Measurements from ENCODE around the gene NXPH1. TPM values are rescaled to one million over a fixed set of nuclear protein-coding genes. Genes with fewer than 3 reads are reported as not detected.

NXPH1 gene
- total RNA-seq, 1 donor = not detected

DNA sequence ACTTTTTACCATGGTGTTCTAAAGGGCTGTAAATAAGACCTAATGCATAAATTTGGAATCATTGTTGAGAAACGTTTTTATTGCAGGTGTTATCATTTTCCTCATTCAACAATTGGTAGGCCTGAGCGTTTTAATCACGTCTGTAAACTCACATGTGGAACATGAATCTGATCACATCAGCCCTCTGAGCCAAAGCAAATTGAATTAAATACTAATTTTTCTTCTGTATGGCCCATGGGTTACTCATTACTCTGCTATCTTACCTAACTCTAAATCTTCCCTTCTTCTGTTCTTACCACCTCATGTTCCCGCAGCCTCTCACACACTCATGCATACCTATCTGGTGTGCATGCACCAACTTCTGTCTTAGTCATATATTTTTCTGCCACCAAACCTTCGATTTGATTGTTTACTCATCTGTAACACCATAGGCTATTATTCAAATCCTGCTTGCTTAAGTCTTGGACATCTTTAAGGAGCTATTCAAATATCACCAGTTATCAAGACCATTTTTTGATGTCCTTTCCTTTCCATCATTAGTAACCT is 82.3 kb downstream of the NXPH1 start:
- H3K4me3 ChIP-seq (ENCODE audit: insufficient read depth, low read length) = no peak overlapping the region
- no peak for TF ChIP-seq CTCF (IDR thresholded peaks at IDR 0.05; ENCODE audit: extremely low read depth, low read depth, low read length)
- H3K4me1 ChIP-seq (ENCODE audit: insufficient read depth, low read length) = no peaks in the 10 kb centered on the region

DNA sequence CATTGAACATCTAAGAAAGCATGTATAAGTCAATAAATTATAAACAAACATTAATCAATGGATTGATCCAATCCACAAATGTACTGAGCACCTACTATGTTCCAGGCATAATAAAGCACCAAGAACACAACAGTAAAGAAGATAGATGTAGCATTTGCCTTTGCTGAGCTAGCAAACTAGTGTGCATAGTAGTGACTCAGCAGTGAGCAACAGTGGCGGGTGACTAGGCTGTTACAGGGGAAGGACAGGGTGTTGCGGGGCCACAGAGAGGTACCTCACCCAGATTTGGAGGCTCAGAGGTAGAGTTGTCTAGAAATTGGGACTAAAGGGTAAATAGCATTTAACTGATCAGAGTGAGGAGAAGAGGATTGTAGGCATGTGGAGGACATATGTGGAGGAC is 83.6 kb downstream of the NXPH1 start:
- Histone ChIP-seq H3K27ac (ENCODE audit: low read depth, low read length) (no peak overlapping the region), H3K27me3 (ENCODE audit: insufficient read depth, low read length) (no peaks in the 10 kb centered on the region), H3K4me3 (ENCODE audit: insufficient read depth, low read length) (no peak overlapping the region), H3K4me1 (ENCODE audit: insufficient read depth, low read length) (no peaks in the 10 kb centered on the region), H3K79me2 (ENCODE audit: insufficient read depth, low read length) (no peaks in the 10 kb centered on the region), H3K9me3 (ENCODE audit: low read depth, low read length) (no peaks in the 10 kb centered on the region), H4K20me1 (ENCODE audit: insufficient read depth, low read length) (no peaks in the 10 kb centered on the region), H3K36me3 (ENCODE audit: insufficient read depth, low read length) (no peaks in the 10 kb centered on the region), H3K4me2 (ENCODE audit: insufficient read depth, low read length) (no peak overlapping the region), H2AFZ (ENCODE audit: low read length) (no peak overlapping the region)
- DNase-seq (ENCODE audit: insufficient read length, low spot score, missing footprints) = peak; percentile 29
- no peak for TF ChIP-seq CTCF (IDR thresholded peaks at IDR 0.05; ENCODE audit: extremely low read depth, low read depth, low read length)

More for the DNA sequence above, 82.3 kb downstream of the NXPH1 start:
- no peaks in the 10 kb centered on the region for H3K27me3 ChIP-seq (ENCODE audit: insufficient read depth, low read length)
- H4K20me1 ChIP-seq (ENCODE audit: insufficient read depth, low read length) = no peaks in the 10 kb centered on the region
- H3K36me3 ChIP-seq (ENCODE audit: insufficient read depth, low read length) = no peaks in the 10 kb centered on the region
- no peaks in the 10 kb centered on the region for H3K9me3 ChIP-seq (ENCODE audit: low read depth, low read length)
- H2AFZ ChIP-seq (ENCODE audit: low read length) = no peak overlapping the region
- no peak overlapping the region for H3K27ac ChIP-seq (ENCODE audit: low read depth, low read length)
- H3K4me2 ChIP-seq (ENCODE audit: insufficient read depth, low read length) = no peak overlapping the region
- no peaks in the 10 kb centered on the region for H3K79me2 ChIP-seq (ENCODE audit: insufficient read depth, low read length)
- DNase-seq (ENCODE audit: insufficient read length, low spot score, missing footprints) = no peak

DNA sequence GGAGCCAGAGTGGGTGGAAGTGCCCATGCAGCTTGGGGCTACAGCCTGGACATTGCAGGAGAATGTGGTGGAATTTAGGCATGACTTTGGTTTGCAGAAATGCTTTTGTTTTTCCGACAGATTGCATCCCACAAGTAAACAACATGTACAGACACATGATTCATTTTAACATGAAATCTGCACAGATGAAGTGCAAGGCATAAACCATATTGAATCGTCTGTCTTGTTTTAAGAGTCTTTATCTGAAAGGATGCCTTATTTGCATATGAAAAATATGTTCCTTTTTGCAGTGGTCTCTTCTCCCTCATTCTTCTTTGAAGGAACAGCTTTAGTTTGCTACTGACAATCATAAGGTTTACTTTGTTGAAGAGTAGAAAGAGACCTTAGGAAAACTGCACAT is 94.9 kb downstream of the NXPH1 start:
- Histone ChIP-seq H3K4me1 (ENCODE audit: insufficient read depth, low read length) (no peaks in the 10 kb centered on the region), H3K4me3 (ENCODE audit: insufficient read depth, low read length) (no peak overlapping the region), H3K27me3 (ENCODE audit: insufficient read depth, low read length) (no peaks in the 10 kb centered on the region), H4K20me1 (ENCODE audit: insufficient read depth, low read length) (no peaks in the 10 kb centered on the region), H2AFZ (ENCODE audit: low read length) (no peak overlapping the region), H3K4me2 (ENCODE audit: insufficient read depth, low read length) (no peak overlapping the region), H3K36me3 (ENCODE audit: insufficient read depth, low read length) (no peaks in the 10 kb centered on the region), H3K27ac (ENCODE audit: low read depth, low read length) (no peak overlapping the region), H3K79me2 (ENCODE audit: insufficient read depth, low read length) (no peaks in the 10 kb centered on the region), H3K9me3 (ENCODE audit: low read depth, low read length) (peaks cover 4% of the 10 kb centered on the region)
- no peak for TF ChIP-seq CTCF (IDR thresholded peaks at IDR 0.05; ENCODE audit: extremely low read depth, low read depth, low read length)
- no peak for DNase-seq (ENCODE audit: insufficient read length, low spot score, missing footprints)

DNA sequence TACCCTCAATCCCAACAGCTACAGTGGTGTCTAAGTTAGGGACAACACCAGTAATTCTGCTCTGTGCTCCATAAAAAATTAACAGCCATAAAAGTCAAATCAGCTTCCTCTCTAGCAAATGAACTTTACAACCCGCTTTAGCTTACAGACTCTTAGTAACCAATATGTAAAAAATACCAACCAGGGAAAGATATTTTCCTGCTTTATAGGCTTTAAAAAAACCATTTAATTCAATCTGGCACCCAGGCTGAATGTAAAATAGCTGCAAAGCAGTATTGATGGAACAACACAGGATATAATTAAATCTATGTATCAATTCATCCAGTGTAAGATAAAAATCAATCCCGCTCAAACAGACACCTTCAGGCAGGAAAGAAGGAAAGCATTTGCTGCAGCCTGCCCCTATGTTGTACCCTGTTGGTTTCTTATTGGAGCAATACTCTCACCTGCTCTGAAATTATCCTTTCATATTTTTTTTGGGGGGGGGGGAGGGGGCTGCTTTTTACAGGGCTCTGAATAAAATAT is 98.6 kb downstream of the NXPH1 start:
- H3K4me2 ChIP-seq (ENCODE audit: insufficient read depth, low read length) = no peak overlapping the region
- no peaks in the 10 kb centered on the region for H3K79me2 ChIP-seq (ENCODE audit: insufficient read depth, low read length)
- no peak overlapping the region for H3K4me3 ChIP-seq (ENCODE audit: insufficient read depth, low read length)
- no peak overlapping the region for H2AFZ ChIP-seq (ENCODE audit: low read length)
- no peak overlapping the region for H3K27ac ChIP-seq (ENCODE audit: low read depth, low read length)
- H3K36me3 ChIP-seq (ENCODE audit: insufficient read depth, low read length) = no peaks in the 10 kb centered on the region
- H4K20me1 ChIP-seq (ENCODE audit: insufficient read depth, low read length) = no peaks in the 10 kb centered on the region
- H3K9me3 ChIP-seq (ENCODE audit: low read depth, low read length) = peaks cover 4% of the 10 kb centered on the region
- H3K4me1 ChIP-seq (ENCODE audit: insufficient read depth, low read length) = no peaks in the 10 kb centered on the region
- no peaks in the 10 kb centered on the region for H3K27me3 ChIP-seq (ENCODE audit: insufficient read depth, low read length)
- no peak for DNase-seq (ENCODE audit: insufficient read length, low spot score, missing footprints)
- no peak for TF ChIP-seq CTCF (IDR thresholded peaks at IDR 0.05; ENCODE audit: extremely low read depth, low read depth, low read length)

All from osteoblast (primary cell).